Renal cortex interstitium (tissue), 11 donors: ENCODE results near the gene HS2ST1. TPM values are rescaled to one million over a fixed set of nuclear protein-coding genes. Genes with fewer than 3 reads are reported as not detected.

Experiments used
- DNase-seq, 11 donors: peaks; one replicate each; pipeline ENCODE4 v3.0.0-alpha.2; 2013; ENCODE audit warnings: low read depth in 9 of 11, low spot score in 4 of 11; ENCODE audit errors: extremely low read depth in 1 of 11
- polyA plus RNA-seq, 3 donors: library from polyadenylated mRNA; unstranded; fragments of 120-200 nt; gene quantifications; one replicate each; pipeline ENCODE4 v1.2.1, GENCODE V29; 2013; ENCODE audit not compliant: insufficient read length in 3 of 3

The HS2ST1 gene
- polyA plus RNA-seq, 3 donors: 39.1 to 50.2 (median 47.3) TPM

DNA sequence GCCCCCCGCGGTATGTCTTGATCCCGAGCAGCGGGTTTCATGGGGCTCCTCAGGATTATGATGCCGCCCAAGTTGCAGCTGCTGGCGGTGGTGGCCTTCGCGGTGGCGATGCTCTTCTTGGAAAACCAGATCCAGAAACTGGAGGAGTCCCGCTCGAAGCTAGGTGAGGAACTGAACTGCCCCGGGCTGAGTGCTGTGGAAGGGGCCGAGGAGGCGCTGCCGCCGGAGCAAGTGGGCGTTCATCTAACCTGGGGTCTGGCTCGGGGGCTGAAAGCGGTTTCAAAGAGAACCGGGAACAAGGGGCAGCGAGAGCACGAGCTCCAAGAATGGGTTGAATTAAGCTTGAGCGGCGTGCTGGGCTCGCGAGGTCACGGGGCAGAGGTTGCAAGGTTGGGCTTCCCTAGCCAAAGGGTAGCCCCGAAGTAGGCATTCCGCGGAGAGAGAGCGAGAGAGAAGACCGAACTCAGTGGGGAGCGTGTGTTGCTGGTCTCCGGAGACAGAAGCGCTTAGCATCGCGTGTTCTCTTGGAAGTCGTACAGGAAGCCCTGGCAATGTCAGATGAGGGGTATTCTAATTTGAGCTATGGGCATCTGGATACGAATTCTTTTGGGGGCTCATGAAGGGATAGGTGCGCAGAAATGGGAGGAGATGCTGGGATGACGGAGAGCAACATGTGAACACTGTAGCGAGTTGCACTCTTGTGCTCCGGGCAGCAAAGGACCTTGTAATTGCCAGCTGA is 732 bp downstream of the HS2ST1 start:
- peak; percentile 20 to 58 (median 40) for DNase-seq

DNA sequence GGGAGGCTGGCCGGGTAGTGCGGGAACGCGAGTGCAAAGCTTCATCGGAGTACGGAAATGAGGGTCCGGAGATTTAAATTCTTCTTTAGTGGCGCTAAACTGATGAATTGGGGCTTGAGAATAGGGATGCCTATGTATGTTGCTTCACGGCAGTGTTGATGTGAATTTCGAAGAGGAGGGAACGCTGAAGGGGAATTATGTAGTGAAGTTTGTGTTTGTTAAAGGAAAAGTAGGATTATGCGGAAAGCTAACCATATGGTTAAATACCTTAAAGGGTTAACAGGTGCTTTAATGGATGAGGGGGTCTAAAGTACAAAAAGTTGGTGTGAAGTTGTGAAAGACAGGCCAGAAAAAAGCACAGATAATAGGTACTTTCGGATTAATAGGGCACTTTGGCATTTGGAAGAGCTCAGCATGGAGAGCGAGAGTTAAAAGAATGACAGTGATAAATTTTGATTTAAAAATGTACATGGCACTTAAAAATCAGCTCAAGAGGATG is 1.4 kb downstream of the HS2ST1 start:
- DNase-seq: no peak

DNA sequence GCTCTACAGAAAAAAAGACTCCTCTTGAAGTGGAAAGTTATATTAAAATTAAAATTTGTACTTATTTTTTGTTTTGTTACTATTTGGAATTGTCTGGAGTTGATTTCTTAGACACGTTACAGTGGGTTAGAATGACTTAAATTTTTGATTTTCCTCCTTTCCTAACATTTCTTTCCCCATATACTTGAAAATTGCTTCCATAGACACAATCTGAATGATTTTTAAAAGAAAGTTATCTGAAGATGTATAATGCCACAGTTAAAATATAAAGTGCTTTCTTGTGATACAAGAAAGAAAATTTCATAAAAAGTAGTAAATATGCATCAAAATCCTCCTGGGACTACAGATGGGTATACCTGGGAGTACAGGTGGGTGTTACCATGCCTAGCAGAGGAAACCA is 2.3 kb downstream of the HS2ST1 start:
- DNase-seq: no peak

DNA sequence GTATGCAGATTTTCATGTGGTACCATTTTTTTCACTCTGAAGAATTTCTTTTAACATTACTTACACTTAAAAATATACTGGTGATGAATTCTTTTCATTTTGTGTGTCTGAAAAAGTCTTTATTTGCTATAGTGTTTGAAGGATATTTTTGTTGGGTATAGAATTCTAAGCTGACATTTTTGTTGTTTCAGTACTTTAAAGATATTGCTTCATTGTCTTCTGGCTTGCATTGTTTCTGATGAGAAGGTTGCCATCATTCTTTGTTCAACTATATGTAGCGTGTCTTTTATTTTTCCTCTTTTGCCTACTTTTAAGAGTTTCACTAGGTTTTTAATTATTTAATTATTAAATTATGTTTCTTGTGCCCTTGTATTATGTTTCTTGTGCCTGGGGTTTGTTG is 8.0 kb downstream of the HS2ST1 start:
- no peak for DNase-seq

DNA sequence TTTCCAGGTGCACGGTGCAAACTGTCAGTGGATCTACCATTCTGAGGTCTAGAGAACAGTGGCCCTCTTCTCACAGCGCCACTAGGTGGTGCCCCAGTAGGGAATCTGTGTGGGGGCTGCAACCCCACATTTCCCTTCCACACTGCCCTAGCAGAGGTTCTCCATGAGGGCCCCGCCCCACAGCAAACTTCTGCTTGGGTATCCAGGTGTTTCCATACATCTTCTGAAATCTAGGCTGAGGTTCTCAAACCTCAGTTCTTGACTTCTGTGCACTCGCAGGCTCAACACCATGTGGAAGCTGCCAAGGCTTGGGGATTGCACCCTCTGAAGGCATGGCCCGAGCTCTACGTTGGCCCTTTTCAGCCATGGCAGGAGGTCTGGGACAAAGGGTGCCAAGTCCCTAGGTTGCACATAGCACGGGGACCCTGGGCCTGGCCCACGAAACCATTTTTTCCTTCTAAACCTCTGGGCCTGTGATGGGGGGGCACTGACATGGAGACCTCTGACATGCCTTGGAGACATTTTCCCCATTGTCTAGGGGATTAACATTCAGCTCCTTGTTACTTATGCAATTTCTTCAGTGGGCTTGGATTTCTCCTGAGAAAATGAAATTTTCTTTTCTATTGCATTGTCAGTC is 10.0 kb downstream of the HS2ST1 start:
- no peak for DNase-seq

DNA sequence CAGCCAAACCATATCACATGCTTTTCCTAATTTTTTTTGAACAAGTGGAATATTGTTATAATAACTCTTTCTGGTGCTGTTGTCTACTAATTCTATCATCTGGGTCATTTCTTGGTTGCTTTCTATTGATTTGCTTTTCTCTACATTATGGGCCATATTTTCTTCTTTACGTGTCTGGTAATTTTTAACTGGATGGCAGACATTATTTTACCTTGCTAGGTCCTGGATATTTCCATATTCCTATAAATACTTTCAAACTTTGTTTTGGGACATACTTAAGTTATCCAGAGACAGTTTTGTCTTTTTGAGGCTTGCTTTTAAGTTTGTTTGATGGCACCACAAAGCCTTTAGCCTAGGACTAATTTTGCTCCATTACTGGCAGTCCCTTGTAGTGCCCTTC is 11.3 kb downstream of the HS2ST1 start:
- no peak for DNase-seq

DNA sequence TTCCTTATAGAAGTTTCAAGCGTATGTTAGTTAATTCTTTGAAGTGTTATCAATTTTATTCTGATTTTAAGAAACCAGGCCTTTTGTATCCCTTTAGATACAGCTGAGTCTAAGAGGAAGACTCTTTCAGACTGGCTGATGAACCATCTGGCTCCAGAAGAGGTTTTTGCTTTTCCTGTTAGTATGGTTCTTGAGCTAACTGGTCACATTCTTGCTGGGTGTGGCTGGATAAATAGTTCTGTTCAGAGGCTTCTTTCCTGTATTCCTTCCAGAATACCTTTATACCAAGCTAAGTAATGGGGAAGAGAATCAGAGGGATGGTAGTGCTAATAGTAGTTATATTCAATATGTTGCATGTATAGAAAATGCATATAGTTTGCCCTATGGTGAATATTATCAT is 12.4 kb downstream of the HS2ST1 start:
- DNase-seq: no peak

DNA sequence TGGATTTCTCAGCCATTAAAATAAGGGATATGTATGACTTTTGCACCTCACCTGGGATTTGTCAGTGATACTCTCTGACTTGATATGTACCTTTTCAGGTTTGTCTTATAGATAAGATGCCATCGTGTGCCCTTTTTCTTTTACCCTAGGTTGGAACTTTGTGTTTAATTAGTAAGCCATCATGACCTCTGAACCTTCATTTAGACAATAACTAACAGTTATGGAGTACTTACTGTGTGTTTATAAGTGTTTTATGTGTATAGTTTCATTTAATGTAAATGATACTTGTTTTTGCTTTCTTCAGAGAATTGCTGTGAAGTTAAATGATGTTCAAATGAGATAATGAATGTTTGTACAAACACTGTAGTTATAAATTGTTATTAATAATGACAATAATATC is 14.4 kb downstream of the HS2ST1 start:
- no peak for DNase-seq

DNA sequence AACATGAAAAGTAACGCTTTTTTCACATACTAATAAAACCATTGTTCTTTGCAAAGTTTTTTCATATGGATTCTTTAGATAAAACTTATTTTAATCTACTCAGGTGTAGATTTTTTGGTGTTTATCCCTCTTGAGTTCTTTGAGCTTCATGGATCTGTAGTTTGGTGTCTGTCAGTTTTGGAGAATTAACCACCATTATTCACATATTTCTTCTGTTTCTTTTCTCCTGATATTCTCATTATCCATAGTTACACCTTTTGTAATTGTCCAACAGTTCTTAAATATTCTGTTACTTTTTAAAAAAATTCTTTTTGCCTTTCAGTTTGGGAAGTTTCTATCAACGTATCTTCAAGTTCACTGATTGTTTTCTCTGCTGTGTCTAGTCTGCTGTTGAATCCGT is 18.6 kb downstream of the HS2ST1 start:
- DNase-seq: no peak

DNA sequence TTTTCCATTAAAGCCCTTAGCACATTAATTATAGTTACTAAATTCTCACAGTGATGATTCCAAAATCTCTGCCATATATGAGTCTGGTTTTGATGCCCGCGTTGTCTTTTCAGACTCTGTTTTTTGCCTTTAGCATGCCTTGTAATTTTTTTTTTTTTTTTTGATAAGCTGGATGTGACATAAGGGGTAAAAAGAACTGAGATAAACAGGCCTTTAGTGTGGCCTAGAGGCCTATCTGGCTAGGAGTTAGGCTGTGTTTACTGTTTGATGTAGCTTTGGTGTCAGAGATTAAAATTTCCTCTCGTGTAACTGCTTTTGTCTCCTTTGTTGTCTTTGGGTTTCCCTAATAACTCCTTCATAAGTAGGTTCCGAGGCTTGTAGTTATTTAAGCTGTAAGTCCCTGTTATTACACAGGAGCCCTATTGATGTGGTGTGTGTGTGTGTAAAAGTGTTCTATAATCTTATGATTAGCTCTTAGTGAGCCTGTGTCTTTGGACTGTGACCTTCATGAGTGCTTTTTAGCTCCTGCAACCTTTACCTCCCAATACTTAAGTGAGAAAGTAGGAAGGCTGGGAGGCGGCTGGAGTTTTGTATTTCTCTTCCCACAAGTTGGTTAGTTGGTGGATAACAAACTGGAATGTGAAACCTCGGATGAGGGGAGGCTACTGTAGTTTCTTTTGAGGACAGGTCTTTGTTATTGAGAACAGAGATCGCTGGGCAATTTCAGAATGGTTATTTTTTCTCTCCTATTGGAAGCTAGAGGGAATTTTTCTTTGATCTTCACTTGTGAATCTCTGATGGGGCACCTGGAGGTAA is 19.3 kb downstream of the HS2ST1 start:
- DNase-seq: peak in 1 of 11 donors; percentile 5

DNA sequence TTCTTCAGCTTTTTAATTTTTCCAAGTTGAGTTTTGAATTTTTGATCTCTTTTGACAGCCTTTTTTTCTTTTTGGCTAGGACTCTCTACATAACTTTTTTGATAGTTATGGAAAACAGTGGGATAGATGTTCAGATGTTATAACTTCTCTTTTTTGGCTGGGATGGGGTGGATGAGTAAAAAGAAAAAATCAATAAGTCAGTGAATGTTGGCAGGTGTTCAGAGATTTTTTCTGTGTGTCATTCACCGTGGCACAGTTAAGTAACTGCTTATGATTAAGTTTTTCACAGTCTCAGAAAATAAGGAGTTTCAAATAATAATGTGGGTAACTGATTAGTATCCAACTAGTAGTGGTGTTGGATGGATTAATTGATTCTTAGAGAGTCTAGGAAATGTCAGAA is 24.0 kb downstream of the HS2ST1 start:
- DNase-seq: no peak

DNA sequence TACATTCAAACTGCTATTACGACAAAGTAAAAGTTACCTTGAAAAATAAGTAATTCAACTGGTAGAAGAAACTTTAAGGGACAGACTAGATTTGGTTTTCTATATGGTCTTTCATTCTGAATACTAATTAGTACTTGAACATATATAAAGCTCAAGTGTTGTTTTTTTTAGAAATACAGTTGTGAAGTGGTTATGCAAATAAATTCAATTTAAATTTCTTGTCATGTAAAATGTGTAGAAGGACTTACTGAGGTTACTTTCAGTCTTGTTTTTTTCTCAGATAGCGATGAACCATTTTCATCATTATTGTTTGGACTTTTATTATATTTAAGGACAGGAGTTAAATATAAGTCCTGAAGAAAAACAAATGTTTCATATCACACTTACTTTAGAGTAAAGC is 24.4 kb downstream of the HS2ST1 start:
- DNase-seq: no peak

DNA sequence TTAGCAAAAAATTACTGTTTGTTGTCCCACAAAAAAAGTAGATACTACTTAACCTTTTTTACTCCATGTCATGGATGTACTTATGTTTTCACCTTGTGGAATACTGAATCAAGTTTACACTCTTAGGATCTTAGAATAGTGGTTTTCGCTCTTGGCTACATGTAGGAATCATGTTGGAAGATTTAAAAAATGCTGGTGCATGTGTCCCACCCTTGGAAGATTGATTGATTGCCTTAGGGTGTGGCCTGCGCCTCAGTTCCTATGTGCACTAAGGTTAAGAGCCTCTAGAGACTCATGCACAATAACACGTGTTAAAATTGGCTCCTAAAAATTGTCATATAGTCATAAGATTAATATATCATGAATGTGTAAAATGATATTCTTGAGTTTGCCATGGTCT is 25.0 kb downstream of the HS2ST1 start:
- DNase-seq: no peak

DNA sequence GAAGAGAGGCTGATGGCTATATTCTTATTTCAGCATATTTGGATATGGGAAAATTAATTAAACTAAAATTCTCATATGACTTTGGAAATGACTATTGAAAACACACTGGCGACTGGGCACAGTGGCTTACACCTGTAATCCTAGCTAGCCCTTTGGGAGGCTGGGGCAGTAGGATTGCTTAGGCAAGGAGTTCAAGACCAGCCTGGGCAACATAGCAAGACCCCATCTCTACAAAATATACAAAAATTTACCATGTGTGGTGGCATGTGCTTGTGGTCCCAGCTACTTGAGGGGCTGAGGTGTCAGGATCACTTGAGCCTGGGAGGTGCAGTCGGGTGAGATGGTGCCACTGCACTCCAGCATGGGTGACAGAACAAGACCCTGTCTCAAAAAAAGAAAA is 26.2 kb downstream of the HS2ST1 start:
- no peak for DNase-seq

DNA sequence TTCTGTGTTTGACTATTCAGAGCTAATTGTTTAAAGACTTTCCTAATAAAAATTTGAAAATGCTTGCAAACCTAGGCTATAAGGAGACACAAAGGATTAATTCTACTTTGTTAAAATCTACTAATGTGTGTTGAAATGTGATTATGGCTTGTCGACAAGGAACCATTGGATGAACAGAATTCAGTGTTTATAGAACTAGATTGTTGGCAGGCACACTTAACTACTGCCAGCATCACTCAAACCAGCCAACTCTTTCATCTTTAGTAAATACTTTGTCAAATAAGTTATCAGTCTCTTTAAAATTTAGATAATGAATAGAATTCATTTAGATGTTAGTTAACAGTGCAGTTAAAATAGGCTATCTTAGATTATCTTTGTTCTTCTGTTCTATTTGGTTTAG is 27.6 kb downstream of the HS2ST1 start:
- DNase-seq: no peak

DNA sequence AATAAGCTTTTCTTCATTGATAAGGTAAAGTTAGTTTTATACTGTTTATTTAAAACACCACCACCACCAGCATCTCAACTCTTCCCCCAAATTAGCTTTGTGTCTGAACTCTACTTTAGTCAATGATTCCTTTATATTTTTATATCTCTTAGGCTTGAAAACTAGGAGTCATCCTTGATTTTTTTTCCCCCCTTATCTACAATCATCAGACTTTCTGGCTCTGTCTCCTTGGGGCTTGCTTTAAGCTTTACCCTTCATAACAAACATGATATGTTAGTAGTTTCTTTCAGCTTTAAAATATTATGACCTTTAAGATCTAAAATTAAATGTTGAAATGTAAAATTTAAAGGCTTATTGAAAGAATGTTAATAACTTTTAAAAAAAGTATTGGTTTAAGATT is 28.3 kb downstream of the HS2ST1 start:
- no peak for DNase-seq

DNA sequence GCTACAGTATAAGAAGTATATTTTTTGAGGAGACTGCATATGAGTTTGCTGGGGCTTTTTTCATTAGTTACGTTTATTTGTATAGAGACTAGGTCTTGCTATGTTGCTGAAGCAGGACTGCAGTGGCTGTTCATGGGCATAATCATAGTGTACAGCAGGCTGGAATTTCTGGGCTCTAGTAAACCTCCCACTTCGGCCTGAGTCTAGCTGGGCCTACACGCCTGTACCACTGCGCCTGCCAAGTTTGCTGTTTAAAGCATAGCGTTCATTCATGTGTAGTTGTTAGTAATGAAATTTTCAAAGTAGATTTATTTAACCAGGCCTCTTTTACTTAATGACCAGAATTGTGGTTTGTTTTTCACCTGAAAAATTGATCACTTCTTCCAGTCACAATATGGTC is 33.8 kb downstream of the HS2ST1 start:
- peak in 2 of 11 donors; percentile 7 to 12 for DNase-seq

DNA sequence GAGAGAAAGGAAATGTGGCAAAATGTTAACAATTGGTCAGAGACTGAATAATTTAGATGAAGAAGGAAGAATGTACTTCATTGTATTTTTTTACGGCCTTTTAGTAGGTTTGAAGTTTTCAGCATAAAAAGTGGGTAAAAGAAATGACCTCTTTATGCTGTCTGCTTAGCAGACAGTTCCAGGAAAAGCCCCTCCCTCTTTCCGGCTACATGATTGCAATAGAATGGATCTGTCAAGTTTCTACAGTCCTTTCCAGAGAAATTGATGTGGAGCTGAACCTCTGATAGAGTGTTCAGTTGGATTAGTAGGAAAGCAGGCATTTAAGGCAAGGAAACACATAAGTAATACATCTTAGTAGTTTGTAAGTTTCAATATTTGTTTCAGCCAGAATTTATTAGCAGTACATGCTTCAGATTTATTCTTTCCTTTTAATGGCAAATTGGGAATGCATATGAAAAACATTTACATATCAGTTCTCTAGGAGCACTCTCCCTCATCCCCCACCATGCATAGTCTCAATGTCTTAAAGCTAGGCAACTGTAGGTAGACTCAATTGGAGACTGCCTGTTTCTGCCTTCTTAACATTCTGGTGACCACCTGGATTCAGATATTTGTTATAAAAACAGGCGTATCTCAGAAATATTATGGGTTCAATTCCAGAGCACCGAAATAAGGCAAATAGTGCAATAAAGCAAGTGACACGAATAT is 36.4 kb downstream of the HS2ST1 start:
- peak in 2 of 11 donors; percentile 4 to 6 for DNase-seq

DNA sequence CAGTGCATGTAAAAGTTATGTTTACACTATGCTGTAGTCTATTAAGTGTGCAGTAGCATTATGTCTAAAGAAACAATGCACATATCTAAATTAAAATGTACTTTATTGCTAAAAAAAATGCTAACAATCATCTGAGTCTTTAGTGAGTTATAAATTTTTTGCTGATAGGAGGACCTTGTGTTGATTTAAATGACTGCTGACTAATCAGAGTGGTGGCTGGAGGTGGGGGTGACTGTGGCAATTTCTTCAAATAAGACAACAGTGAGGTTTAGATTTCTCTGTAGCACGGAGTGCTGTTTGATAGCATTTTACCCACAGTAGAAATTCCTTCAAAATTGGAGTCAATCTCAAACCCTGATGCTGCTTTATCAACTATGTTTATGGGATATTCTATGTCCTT is 37.0 kb downstream of the HS2ST1 start:
- no peak for DNase-seq
